ENCODE results near the gene TUBGCP2. TPM values are rescaled to one million over a fixed set of nuclear protein-coding genes. Genes with fewer than 3 reads are reported as not detected.
A peak's percentile ranks its signal among the peaks of the same experiment; 100 is the strongest.

The TUBGCP2 gene
- total RNA-seq, 1 donor from 2014 or later = 56.2 TPM

GRCh38 chr10:133277993-133278576 lies 30.6 kb downstream of the TUBGCP2 start:
- FAIRE-seq (no peak), DNase-seq (ENCODE audit: low read depth) (no peak)
- peak overlapping the region; percentile 45 for H3K4me2 ChIP-seq (ENCODE audit: low read length)
- H3K9ac ChIP-seq (ENCODE audit: low read length) = no peak overlapping the region
- H3K4me3 ChIP-seq (ENCODE audit: insufficient read depth, low read depth, low read length) = no peak overlapping the region
- Mint-ChIP-seq H3K36me3 (ENCODE audit: low read depth, unreplicated experiment) (peaks cover 5% of the 10 kb centered on the region), H3K27me3 (ENCODE audit: low read depth, unreplicated experiment) (peaks cover 4% of the 10 kb centered on the region), H3K4me3 (ENCODE audit: unreplicated experiment) (peak overlapping the region; percentile 20), H3K9me3 (ENCODE audit: unreplicated experiment) (no peaks in the 10 kb centered on the region), H3K4me1 (ENCODE audit: low read depth, unreplicated experiment) (peaks cover 15% of the 10 kb centered on the region), H3K27ac (ENCODE audit: unreplicated experiment) (no peak overlapping the region)
- TF ChIP-seq CTCF (IDR thresholded peaks at IDR 0.05; ENCODE audit: insufficient read depth, low read depth, low read length) (no peak), EZH2 (IDR thresholded peaks at IDR 0.05; ENCODE audit: insufficient read depth, low read length) (no peak)
- no peaks in the 10 kb centered on the region for H3K79me2 ChIP-seq (ENCODE audit: insufficient read depth, low read length)
- peaks cover 28% of the 10 kb centered on the region for H4K20me1 ChIP-seq (ENCODE audit: insufficient read depth, low read length)
- H3K36me3 ChIP-seq (ENCODE audit: insufficient read depth, low read length) = no peaks in the 10 kb centered on the region
- H3K4me1 ChIP-seq (ENCODE audit: insufficient read depth, low read length) = peaks cover 23% of the 10 kb centered on the region
- peaks cover 3% of the 10 kb centered on the region for H3K27me3 ChIP-seq (ENCODE audit: insufficient read depth, low read length)
- H2AFZ ChIP-seq (ENCODE audit: low read depth, low read length) = no peak overlapping the region
- no peak overlapping the region for H3K27ac ChIP-seq (ENCODE audit: low read depth, low read length)
- no peaks in the 10 kb centered on the region for H3K9me3 ChIP-seq (ENCODE audit: insufficient read depth, low read depth, low read length)

GRCh38 chr10:133277277-133277992 lies 31.2 kb downstream of the TUBGCP2 start:
- Histone ChIP-seq H3K27me3 (ENCODE audit: insufficient read depth, low read length) (peaks cover 3% of the 10 kb centered on the region), H3K4me3 (ENCODE audit: insufficient read depth, low read depth, low read length) (no peak overlapping the region), H3K36me3 (ENCODE audit: insufficient read depth, low read length) (no peaks in the 10 kb centered on the region), H4K20me1 (ENCODE audit: insufficient read depth, low read length) (peaks cover 28% of the 10 kb centered on the region), H3K4me2 (ENCODE audit: low read length) (peak overlapping the region; percentile 45), H3K9ac (ENCODE audit: low read length) (no peak overlapping the region), H2AFZ (ENCODE audit: low read depth, low read length) (no peak overlapping the region), H3K27ac (ENCODE audit: low read depth, low read length) (no peak overlapping the region), H3K4me1 (ENCODE audit: insufficient read depth, low read length) (peaks cover 23% of the 10 kb centered on the region), H3K9me3 (ENCODE audit: insufficient read depth, low read depth, low read length) (no peaks in the 10 kb centered on the region), H3K79me2 (ENCODE audit: insufficient read depth, low read length) (no peaks in the 10 kb centered on the region)
- H3K9me3 Mint-ChIP-seq (ENCODE audit: unreplicated experiment) = no peaks in the 10 kb centered on the region
- peaks cover 4% of the 10 kb centered on the region for H3K27me3 Mint-ChIP-seq (ENCODE audit: low read depth, unreplicated experiment)
- no peak overlapping the region for H3K4me3 Mint-ChIP-seq (ENCODE audit: unreplicated experiment)
- TF ChIP-seq CTCF (IDR thresholded peaks at IDR 0.05; ENCODE audit: insufficient read depth, low read depth, low read length) = no peak
- TF ChIP-seq EZH2 (IDR thresholded peaks at IDR 0.05; ENCODE audit: insufficient read depth, low read length) = no peak
- FAIRE-seq (no peak), DNase-seq (ENCODE audit: low read depth) (no peak)
- H3K4me1 Mint-ChIP-seq (ENCODE audit: low read depth, unreplicated experiment) = peaks cover 15% of the 10 kb centered on the region
- no peak overlapping the region for H3K27ac Mint-ChIP-seq (ENCODE audit: unreplicated experiment)
- peaks cover 5% of the 10 kb centered on the region for H3K36me3 Mint-ChIP-seq (ENCODE audit: low read depth, unreplicated experiment)
